Hepatocyte (in vitro differentiated cells): ENCODE measurements around the gene GMCL1.

Experiments
- EZH2 ChIP-seq: fragments of 200-600 bp; sonication (generic); IDR thresholded peaks from 2 replicates; pipeline ENCODE4 v1.6.1; 2016; ENCODE audit warnings: antibody characterized with exemption, mild to moderate bottlenecking, borderline replicate concordance
- TF ChIP-seq, protein P1 (sequence below): fragments of 200-600 bp; sonication (generic); IDR thresholded peaks from 2 replicates; pipeline ENCODE4 v1.5.1; 2016; ENCODE audit warnings: antibody characterized with exemption, mild to moderate bottlenecking; ENCODE audit not compliant: poor library complexity

DNA sequence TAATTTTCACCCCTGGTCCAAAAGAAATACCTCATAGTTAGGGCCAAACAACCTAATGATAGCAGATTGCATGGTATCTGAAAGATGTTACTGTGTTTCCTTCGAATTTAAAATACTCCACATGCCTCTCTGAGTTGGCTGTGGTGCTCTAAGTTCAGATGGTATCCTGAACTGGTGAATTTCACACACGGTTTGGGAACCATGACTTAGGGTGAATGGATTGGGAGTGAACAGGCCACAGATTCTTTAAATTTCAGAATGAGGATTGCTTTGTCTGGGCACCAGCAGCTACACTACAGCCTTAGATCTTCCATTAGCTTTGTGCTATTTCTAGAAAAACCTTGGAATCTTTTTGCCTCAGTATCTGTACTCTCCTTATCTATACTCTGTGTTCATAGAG, 6.2 kb downstream of the GMCL1 start:
- TF ChIP-seq, protein P1, sequence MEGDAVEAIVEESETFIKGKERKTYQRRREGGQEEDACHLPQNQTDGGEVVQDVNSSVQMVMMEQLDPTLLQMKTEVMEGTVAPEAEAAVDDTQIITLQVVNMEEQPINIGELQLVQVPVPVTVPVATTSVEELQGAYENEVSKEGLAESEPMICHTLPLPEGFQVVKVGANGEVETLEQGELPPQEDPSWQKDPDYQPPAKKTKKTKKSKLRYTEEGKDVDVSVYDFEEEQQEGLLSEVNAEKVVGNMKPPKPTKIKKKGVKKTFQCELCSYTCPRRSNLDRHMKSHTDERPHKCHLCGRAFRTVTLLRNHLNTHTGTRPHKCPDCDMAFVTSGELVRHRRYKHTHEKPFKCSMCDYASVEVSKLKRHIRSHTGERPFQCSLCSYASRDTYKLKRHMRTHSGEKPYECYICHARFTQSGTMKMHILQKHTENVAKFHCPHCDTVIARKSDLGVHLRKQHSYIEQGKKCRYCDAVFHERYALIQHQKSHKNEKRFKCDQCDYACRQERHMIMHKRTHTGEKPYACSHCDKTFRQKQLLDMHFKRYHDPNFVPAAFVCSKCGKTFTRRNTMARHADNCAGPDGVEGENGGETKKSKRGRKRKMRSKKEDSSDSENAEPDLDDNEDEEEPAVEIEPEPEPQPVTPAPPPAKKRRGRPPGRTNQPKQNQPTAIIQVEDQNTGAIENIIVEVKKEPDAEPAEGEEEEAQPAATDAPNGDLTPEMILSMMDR: no peak
- TF ChIP-seq EZH2: no peak
